GM21737 (cell line): ENCODE measurements around the gene GAS6.

Experiments
- ATAC-seq: cut with Tn5 transposase; IDR thresholded peaks from one replicate; pipeline ENCODE4 v1.9.1; 2021; ENCODE audit warnings: mild to moderate bottlenecking, moderate library complexity; ENCODE audit not compliant: unreplicated experiment

GAS6 gene

GRCh38 chr13:113777311-113778260 is 86.3 kb downstream of the GAS6 start:
- no peak for ATAC-seq

- no peak for ATAC-seq
Measured at GRCh38 chr13:113776231-113777125, 87.4 kb downstream of the GAS6 start.

GRCh38 chr13:113775451-113776145 is 88.3 kb downstream of the GAS6 start:
- no peak for ATAC-seq

GRCh38 chr13:113774177-113775107 is 89.4 kb downstream of the GAS6 start:
- no peak for ATAC-seq

GRCh38 chr13:113771709-113772331 is 92.1 kb downstream of the GAS6 start:
- no peak for ATAC-seq

GRCh38 chr13:113770937-113771336 is 92.9 kb downstream of the GAS6 start:
- ATAC-seq = no peak
